Suprapubic skin (tissue), 3 donors: ENCODE data around the gene RNF121.

Experiments used
- EP300 ChIP-seq: sonication (generic); formaldehyde crosslinking; IDR thresholded peaks from one replicate; pipeline ENCODE4 v1.6.1; 2017; ENCODE audit warnings: antibody characterized with exemption
- POLR2A ChIP-seq, 2 donors: fragments of 450-650 bp; IDR thresholded peaks; one replicate each; pipeline ENCODE4 v1.6.1; 2017; ENCODE audit warnings: antibody characterized with exemption in 2 of 2, mild to moderate bottlenecking in 2 of 2, moderate library complexity in 2 of 2
- TF ChIP-seq, protein P1 (sequence below), 2 donors: fragments of 200-600 bp in 1 of 2; fragments of 450-650 bp in 1 of 2; sonication (generic) in 1 of 2; IDR thresholded peaks; one replicate each; pipeline ENCODE4 v1.5.1; 2016 to 2019; ENCODE audit warnings: antibody characterized with exemption in 2 of 2, mild to moderate bottlenecking in 1 of 2, moderate library complexity in 1 of 2

DNA sequence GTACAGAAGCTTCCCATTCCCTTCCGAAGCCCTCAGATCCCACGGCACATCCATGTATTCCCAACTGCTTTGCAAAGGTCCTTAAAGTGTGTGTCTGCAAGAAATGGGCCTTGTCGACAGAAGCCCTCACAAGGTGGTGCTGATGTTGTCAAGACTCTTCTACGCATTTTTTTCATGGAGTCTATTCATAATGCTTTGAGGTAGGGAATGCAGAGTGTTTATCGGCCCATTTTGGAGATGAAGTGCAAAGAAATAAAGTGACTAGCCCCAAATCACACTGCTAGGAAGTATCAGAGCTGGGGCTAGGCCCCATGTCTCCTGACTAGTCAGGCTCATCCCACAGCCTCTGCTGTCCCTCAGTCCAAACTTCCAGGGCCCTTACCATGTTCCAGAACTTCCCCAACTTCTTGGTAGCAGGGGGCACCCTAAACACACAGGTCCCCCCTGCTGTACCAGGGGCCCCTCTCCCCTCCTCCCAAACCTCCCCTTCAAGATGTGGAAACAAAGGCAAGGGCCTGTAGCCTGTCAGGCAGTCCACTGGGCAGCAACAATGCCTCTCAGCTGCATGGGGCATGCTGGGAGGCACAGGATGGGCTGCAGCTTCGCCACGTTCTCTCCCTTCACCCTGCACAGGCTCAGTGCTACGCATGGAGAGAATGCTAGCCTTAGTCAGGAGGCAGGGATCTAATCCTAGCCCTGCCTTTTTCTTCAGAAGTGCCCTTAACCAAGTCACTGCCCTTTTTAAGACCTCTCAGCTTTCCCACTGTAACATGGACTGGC lies 77.7 kb downstream of the RNF121 start:
- TF ChIP-seq, protein P1, sequence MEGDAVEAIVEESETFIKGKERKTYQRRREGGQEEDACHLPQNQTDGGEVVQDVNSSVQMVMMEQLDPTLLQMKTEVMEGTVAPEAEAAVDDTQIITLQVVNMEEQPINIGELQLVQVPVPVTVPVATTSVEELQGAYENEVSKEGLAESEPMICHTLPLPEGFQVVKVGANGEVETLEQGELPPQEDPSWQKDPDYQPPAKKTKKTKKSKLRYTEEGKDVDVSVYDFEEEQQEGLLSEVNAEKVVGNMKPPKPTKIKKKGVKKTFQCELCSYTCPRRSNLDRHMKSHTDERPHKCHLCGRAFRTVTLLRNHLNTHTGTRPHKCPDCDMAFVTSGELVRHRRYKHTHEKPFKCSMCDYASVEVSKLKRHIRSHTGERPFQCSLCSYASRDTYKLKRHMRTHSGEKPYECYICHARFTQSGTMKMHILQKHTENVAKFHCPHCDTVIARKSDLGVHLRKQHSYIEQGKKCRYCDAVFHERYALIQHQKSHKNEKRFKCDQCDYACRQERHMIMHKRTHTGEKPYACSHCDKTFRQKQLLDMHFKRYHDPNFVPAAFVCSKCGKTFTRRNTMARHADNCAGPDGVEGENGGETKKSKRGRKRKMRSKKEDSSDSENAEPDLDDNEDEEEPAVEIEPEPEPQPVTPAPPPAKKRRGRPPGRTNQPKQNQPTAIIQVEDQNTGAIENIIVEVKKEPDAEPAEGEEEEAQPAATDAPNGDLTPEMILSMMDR (IDR thresholded peaks at IDR 0.05), result no peak
- no peak for TF ChIP-seq POLR2A (IDR thresholded peaks at IDR 0.05)
- TF ChIP-seq EP300, result no peak
